Loucy (cell line): ENCODE data around the gene GINS1.

ENCODE experiments used
- EZH2phosphoT487 ChIP-seq: fragments of 200-600 bp; IDR thresholded peaks from 2 replicates; pipeline ENCODE4 v1.6.1; 2018; ENCODE audit warnings: antibody characterized with exemption, mild to moderate bottlenecking, moderate library complexity, borderline replicate concordance
- TF ChIP-seq, protein P1 (sequence below): fragments of 200-600 bp; sonication (generic); conservative IDR thresholded peaks from 2 replicates; pipeline ENCODE4 v1.5.1; 2014; ENCODE audit warnings: mild to moderate bottlenecking, antibody characterized with exemption, low read length

GRCh38 chr20:25437153-25437581, 29.7 kb downstream of the GINS1 start:
- TF ChIP-seq, protein P1, sequence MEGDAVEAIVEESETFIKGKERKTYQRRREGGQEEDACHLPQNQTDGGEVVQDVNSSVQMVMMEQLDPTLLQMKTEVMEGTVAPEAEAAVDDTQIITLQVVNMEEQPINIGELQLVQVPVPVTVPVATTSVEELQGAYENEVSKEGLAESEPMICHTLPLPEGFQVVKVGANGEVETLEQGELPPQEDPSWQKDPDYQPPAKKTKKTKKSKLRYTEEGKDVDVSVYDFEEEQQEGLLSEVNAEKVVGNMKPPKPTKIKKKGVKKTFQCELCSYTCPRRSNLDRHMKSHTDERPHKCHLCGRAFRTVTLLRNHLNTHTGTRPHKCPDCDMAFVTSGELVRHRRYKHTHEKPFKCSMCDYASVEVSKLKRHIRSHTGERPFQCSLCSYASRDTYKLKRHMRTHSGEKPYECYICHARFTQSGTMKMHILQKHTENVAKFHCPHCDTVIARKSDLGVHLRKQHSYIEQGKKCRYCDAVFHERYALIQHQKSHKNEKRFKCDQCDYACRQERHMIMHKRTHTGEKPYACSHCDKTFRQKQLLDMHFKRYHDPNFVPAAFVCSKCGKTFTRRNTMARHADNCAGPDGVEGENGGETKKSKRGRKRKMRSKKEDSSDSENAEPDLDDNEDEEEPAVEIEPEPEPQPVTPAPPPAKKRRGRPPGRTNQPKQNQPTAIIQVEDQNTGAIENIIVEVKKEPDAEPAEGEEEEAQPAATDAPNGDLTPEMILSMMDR, result no peak
- TF ChIP-seq EZH2phosphoT487, result no peak
